Measurements from ENCODE around the gene NRXN2. TPM values are rescaled to one million over a fixed set of nuclear protein-coding genes. Genes with fewer than 3 reads are reported as not detected.
"Not testable (repeated sequence)": the region's sequence is repeated elsewhere in the genome, so short reads cannot be mapped to it uniquely, and the experiment has no call there.

The NRXN2 gene
- total RNA-seq, 1 donor from 2014 or later, result 0.72 TPM

DNA sequence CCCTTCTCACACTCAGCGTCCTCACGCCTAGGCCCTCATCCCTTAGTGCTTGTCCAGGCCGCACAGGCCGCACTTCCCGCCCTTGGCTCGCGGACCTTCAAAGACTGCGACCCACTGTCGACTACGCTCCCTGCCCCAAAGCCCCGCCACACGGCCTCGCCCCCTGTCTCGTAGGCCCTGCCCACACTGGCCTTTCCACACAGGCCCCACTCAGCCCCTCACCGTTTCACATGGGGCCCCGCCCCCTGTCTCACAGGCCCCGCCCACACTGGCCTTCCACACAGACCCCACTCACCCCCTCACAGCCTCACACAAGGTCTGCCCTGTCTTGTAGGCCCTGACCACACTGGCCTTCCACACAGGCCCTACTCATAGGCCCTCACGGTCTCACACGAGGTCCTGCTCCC, 11.0 kb downstream of the NRXN2 start:
- intact Hi-C loops (cut with DNase I), result no loop called here
- TF ChIP-seq, protein P1, sequence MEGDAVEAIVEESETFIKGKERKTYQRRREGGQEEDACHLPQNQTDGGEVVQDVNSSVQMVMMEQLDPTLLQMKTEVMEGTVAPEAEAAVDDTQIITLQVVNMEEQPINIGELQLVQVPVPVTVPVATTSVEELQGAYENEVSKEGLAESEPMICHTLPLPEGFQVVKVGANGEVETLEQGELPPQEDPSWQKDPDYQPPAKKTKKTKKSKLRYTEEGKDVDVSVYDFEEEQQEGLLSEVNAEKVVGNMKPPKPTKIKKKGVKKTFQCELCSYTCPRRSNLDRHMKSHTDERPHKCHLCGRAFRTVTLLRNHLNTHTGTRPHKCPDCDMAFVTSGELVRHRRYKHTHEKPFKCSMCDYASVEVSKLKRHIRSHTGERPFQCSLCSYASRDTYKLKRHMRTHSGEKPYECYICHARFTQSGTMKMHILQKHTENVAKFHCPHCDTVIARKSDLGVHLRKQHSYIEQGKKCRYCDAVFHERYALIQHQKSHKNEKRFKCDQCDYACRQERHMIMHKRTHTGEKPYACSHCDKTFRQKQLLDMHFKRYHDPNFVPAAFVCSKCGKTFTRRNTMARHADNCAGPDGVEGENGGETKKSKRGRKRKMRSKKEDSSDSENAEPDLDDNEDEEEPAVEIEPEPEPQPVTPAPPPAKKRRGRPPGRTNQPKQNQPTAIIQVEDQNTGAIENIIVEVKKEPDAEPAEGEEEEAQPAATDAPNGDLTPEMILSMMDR (IDR thresholded peaks at IDR 0.05), result no peak
- Histone ChIP-seq H3K27ac (no peak overlapping the region), H3K4me1 (no peaks in the 10 kb centered on the region), H3K9me3 (no peaks in the 10 kb centered on the region), H3K27me3 (peaks cover 87% of the 10 kb centered on the region), H3K4me3 (no peak overlapping the region), H3K36me3 (no peaks in the 10 kb centered on the region)
- ATAC-seq (no peak), DNase-seq (peak; percentile 57)

DNA sequence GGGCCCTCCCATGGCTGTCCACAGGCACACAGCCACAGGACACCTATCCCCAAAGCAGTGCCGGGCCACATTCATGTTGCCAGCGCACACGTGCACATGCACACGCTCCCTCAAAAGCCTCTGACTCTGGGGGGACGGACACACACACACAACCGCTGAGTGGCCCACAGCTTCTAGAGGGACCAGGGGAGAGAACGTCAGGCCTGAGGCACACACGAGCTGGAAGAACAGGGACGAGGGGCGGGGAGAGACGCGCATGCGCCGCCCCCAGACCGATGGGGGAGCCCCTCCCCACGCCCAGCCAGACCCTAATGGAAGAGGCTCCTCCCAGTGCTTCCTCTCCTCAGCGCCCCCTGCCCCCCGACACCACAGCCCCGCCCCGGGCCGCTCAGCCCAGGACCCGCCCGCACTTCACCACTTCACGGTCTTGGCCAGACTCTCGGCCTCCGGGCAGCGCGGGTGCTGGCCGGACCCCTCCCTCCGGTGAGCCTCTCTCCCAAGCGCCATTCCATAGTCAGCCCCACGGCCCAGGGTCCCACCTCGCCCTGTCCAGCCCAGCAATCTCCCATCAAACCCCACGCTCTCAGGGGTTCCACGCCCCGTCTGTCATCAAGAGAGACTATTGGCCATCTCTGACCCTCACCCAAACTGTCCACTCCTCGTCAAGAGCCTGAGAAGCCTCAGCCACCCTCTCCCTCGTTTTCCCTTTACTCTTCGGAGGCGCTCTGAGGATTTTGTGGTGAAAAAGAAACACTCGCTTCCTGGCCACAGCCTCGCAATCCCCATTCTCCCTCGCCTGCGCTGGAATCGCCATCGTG, 11.7 kb downstream of the NRXN2 start:
- DNase-seq (peak; percentile 61), ATAC-seq (no peak)
- no peak overlapping the region for H3K4me3 ChIP-seq
- intact Hi-C loops (cut with DNase I), result no loop called here
- no peak overlapping the region for H3K27ac ChIP-seq
- no peaks in the 10 kb centered on the region for H3K9me3 ChIP-seq
- TF ChIP-seq, protein P1 (IDR thresholded peaks at IDR 0.05), result no peak
- no peaks in the 10 kb centered on the region for H3K36me3 ChIP-seq
- H3K4me1 ChIP-seq, result no peaks in the 10 kb centered on the region
- peaks cover 87% of the 10 kb centered on the region for H3K27me3 ChIP-seq

DNA sequence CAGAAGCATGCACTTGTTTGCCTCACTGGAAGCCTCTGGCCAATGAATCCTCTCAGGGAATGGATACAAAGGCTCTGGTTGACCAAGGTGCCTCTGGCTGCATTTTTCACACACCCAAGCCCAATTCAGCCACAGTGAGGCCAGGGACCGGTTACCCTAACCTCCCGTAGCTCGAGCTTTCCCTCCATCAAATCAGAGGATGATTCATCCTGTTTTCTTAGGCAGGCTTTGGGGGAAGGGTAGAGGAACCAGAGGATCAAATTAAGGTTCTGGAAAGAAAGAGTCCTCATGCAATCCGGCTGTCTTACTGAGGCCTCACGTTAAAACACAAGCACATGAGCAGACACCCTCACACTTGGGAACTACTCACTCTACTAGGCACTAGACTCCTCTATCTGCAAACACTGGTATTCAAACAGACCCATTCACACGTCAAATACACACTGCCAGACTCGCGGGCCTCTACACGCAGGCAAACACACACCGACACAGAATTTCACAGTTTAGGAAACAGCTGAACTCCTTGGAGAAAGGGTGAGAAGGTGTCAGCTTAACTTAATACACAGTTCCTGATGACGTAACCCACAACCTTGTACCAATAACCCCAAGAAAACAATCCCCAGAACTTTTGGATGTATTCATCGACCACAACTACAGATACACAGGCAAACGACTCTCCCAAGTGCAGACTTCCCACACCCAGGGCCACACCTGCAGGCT, 12.4 kb downstream of the NRXN2 start:
- Histone ChIP-seq H3K27ac (no peak overlapping the region), H3K9me3 (no peaks in the 10 kb centered on the region), H3K36me3 (no peaks in the 10 kb centered on the region), H3K4me1 (no peaks in the 10 kb centered on the region), H3K4me3 (no peak overlapping the region), H3K27me3 (peaks cover 81% of the 10 kb centered on the region)
- DNase-seq (peak; percentile 29), ATAC-seq (no peak)
- TF ChIP-seq, protein P1 (IDR thresholded peaks at IDR 0.05), result no peak
- intact Hi-C loops (cut with DNase I), result no loop called here

DNA sequence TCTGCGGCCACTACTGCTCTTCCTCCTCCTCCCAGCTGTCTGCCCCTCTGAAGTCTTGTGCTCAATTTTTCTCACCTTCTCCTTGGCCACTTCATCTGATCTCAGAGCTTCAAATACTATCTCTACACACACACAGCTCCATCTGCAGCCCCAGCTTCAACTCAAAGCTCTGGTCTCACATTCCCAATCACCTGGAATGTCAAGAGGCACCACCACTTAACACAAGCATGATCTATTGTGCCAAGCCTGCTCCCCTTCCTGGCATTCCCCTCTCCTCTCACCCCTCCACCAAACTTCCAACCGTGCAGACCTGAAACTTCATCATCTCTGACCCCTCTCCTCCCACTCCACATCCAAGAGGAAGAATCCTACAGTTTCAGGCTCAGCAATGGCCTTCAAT, 17.5 kb downstream of the NRXN2 start:
- intact Hi-C loops (cut with DNase I), result no loop called here
- H3K27me3 ChIP-seq, result peaks cover 51% of the 10 kb centered on the region
- DNase-seq (peak; percentile 19), ATAC-seq (no peak)
- no peaks in the 10 kb centered on the region for H3K36me3 ChIP-seq
- H3K9me3 ChIP-seq, result no peaks in the 10 kb centered on the region
- H3K4me3 ChIP-seq, result no peak overlapping the region
- H3K27ac ChIP-seq, result no peak overlapping the region
- H3K4me1 ChIP-seq, result no peaks in the 10 kb centered on the region
- TF ChIP-seq, protein P1 (IDR thresholded peaks at IDR 0.05), result no peak

DNA sequence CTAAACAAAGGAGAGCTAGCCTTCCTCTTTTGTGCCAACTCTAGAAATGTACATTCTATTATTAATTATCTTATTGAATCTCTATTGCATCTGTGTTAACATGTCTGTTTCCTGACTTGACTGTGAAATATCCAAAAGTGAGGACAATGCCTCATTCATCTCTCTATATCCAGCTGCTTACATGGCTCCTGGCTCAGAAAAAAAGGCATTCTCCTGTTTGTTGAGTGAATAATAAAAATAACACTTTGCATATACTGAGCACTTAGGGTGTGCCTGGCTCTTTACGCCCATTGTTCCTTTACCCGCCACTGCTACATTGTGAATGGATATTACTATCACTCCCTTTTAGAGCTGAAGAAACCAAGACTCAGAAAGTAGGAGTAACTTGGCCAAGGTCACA, 19.9 kb downstream of the NRXN2 start:
- DNase-seq (no peak), ATAC-seq (no peak)
- Histone ChIP-seq H3K36me3 (no peaks in the 10 kb centered on the region), H3K9me3 (no peaks in the 10 kb centered on the region), H3K27me3 (peaks cover 33% of the 10 kb centered on the region), H3K27ac (no peak overlapping the region), H3K4me3 (no peak overlapping the region), H3K4me1 (no peaks in the 10 kb centered on the region)
- TF ChIP-seq, protein P1 (IDR thresholded peaks at IDR 0.05), result no peak
- intact Hi-C loops (cut with DNase I), result no loop called here

DNA sequence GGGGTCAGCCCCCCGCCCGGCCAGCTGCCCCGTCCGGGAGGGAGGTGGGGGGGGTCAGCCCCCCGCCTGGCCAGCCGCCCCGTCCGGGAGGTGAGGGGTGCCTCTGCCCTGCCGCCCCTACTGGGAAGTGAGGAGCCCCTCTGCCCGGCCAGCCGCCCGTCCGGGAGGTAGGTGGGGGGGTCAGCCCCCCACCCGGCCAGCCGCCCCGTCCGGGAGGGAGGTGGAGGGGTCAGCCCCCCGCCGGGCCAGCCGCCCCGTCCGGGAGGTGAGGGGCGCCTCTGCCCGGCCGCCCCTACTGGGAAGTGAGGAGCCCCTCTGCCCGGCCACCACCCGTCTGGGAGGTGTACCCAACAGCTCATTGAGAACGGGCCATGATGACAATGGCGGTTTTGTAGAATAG, 21.0 kb downstream of the NRXN2 start:
- H3K9me3 ChIP-seq; H3K36me3 ChIP-seq; H3K4me1 ChIP-seq; ATAC-seq; H3K4me3 ChIP-seq; H3K27ac ChIP-seq; intact Hi-C loops (cut with DNase I): not testable (repeated sequence)
- DNase-seq, result peak; percentile 26
- peaks cover 24% of the 10 kb centered on the region for H3K27me3 ChIP-seq
